HG03103 (cell line): ENCODE results near the gene XXYLT1.
"Not testable (repeated sequence)": the region's sequence is repeated elsewhere in the genome, so short reads cannot be mapped to it uniquely, and the experiment has no call there.

Experiments
- ATAC-seq: cut with Tn5 transposase; IDR thresholded peaks from one replicate; pipeline ENCODE4 v1.9.1; 2021; ENCODE audit warnings: low read depth; ENCODE audit not compliant: unreplicated experiment

Gene XXYLT1

DNA sequence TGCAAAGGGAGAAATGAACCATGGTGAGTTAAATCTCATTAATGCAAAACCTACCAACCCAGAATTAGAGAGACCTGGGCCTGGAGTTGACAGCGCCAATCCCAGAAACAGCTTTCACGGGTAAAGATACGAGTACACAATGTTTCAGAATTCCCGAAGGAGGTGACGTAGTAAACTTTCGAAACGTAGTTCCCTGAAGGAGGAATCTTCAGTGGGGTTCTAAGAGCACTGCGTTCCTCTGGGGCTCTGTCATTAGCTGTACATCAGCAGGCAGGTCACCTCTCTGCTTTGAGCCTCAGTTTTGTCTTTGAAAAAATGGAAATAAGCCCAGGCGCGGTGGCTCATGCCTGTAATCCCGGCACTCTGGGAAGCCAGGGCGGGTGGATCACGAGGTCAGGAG is 152.3 kb downstream of the XXYLT1 start:
- ATAC-seq, result no peak

DNA sequence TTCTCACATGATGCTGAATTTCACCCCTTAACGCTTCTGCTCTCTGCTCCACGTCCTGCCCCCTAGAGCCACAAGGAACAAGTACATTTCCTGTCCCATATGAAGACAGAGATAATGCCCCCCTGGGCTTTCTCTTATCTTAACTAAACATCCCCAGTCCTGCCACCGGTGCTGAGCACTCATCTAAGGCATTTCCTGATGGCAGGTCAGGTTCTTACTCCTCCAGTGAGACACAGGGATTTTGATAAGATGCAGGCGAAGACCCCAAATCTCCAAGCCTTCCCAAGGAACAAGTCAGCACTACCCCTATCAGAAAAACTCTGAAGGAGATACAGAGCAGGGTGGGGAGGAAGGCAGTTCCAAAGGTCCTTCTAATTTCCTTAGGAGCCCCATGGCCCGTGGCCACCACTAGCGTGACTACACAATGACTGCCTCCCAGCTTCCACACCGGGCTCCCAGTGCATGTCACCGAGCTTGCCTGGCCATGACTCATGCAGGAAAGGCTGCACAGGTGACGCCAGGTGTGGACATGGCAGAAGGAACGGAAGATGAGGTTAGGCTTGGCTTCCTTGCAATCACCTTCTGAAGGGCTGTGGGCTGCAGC is 152.9 kb downstream of the XXYLT1 start:
- ATAC-seq, result no peak

DNA sequence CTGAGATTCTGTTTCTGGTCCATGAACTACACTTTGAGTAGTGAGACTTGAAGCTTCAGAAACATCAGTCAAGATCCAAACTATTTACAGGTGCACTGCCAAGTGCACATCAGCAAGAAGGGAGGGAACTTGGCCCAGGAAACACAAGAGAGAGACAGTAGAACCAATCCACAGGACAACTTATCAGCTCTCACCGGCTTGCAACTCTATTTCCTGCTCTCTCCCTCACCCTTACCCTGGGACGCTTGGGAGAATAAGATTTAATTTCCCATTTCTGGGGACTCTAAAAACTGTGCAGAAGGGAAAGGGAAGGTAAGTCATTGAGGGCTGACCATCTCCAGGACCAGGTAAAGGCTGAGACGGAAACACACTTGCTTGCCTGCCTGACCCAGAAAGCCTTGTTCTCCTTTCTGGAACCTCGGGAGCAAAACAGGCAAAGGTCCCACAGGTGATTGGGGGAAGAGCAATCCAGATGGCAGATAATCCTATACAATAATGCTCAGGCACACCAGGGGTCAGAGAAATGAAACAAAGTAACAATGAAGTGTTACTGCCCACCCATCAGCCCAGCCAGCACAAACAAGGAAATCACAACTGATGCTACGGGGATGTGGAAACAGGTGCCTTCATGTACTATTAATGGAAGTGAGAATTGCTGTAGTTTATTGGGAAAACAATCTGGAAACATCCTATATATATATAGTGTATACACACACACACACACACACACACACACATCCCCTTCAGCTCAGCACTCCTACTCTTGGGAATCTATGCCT is 154.4 kb downstream of the XXYLT1 start:
- no peak for ATAC-seq

GRCh38 chr3:195115600-195116406 is 155.2 kb downstream of the XXYLT1 start:
- ATAC-seq, result no peak

DNA sequence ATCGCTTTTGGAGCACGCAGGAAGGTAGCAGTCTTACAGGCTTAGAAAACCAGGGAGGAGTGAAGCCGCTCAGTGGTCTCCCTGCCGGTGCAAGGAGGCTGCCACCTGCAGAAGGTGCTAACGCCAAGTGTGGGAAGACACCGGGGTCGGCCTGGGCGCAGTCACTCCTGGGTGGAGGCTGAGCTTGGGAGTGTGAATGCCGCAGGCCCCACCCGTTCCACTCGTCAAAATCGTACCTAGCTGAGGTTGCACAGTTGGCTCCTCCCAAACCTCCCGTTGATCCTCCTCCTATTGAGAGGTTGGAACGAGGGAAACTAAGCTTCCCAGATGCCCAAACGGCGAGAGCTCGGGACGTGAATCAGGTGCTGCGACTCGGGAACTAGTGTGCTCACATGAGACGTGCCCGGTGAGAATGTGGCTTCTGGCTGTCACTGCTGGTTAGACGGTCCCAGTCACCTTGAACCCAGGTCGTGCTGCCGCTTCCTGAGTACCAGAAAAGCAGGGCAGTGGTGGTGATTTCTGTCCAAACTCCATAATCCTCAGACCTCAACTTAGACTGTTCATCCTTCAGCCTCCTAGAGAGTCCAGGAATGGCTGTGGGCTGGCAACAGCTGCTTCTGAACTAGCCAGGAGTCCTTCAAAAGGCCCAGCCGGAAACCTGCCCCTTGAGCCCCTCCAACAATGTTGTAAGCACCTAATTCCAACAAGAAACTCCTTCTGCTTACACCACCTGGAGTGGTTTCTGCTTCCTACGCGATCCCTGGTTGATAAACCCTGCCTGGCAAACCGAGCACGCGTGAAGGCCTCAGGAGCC is 156.0 kb downstream of the XXYLT1 start:
- ATAC-seq, result no peak

GRCh38 chr3:195113536-195114425 is 157.2 kb downstream of the XXYLT1 start:
- ATAC-seq, result no peak

DNA sequence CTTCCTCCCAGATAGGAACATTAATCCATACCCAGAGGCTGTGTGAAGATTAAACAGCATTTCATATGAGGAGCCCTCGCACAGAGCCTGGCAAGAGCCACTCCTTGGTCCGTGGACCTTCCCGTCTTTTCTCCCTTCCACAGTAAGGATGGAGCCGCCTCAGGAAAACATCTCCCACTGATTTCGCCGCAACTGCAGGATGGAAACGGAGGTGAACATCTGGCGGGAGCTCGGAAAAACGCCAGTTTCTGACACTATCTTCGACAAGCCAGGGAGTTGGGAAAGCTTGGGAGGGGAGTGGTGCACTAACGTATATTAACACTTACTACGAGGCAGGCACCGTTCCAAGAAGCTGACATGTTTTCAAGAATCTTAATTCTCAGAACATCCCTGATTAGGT is 157.9 kb downstream of the XXYLT1 start:
- no peak for ATAC-seq

DNA sequence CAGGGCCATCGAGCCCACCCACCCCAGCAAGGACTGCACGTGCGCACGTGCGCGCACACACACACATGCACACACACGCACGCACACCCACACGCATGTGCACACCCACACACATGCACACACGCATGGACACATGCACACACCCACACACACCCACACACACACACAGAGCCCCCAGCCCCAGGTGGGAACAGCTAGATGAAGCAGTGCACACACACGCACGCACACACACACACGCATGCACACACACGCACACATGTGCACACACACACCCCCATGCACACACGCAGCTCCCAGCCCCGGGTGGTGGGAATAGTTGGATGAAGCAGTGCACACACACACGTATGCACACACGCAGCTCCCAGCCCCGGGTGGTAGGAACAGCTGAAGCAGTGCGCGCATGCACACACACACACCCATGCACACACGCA is 158.6 kb downstream of the XXYLT1 start:
- ATAC-seq, result no peak

- ATAC-seq, result no peak
Measured at GRCh38 chr3:195111766-195112165, 159.2 kb downstream of the XXYLT1 start.

- no peak for ATAC-seq
Measured at GRCh38 chr3:195111319-195111705, 159.6 kb downstream of the XXYLT1 start.

DNA sequence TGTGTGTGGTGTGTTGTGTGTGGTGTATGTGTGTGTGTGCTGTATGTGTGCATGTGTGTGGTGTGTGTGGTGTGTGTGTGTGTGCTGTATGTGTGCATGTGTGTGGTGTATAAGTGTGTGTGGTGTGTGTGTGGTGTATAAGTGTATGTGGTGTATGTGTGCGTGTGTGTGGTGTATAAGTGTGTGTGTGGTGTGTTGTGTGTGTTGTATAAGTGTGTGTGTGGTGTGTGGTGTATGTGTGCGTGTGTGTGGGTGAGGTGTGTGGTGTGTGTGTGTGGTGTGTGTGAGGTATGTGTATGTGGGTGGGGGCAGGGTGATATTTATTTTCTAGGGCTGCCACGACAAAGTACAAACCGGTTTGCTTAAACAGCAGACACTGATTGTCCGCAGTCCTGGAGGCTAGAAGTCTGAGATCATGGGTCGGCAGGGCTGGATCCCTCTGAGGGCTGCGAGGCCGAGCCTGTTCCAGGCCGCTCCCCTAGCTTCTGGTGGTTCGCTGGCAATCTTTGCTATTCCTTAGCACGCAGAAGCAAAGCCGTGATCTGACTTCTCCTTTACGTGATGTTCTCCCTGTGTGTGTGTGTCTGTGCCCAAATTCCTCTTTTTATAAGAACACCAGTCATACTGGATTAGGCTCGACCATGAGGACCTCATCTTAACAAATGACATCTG is 160.2 kb downstream of the XXYLT1 start:
- ATAC-seq, result no peak

DNA sequence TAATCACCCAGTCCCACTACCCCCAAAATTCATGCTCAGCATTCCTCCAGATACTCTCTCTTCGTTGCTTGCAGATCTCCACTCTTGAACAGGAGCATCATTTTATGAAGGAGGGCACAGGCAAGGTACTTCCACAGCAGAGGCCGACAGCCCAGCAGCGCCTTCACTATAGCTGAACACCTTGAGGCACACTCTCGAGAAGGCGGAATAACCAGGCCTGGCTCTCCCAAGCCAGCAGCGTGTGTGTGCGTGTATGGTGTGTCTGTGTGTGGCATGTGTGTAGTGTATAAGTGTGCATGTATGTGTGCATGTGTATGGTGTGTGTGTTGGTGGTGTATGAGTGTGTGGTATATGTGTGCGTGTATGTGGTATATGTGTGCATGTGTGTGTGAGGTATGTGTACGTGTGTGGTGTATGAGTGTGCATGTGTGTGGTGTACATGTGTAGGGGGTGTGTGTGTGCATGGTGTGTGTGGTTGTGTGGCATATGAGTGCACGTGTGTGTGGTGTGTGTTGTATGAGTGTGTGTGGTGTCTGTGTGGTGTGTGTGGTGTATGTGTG is 161.8 kb downstream of the XXYLT1 start:
- no peak for ATAC-seq

GRCh38 chr3:195107593-195107992 is 163.4 kb downstream of the XXYLT1 start:
- no peak for ATAC-seq

DNA sequence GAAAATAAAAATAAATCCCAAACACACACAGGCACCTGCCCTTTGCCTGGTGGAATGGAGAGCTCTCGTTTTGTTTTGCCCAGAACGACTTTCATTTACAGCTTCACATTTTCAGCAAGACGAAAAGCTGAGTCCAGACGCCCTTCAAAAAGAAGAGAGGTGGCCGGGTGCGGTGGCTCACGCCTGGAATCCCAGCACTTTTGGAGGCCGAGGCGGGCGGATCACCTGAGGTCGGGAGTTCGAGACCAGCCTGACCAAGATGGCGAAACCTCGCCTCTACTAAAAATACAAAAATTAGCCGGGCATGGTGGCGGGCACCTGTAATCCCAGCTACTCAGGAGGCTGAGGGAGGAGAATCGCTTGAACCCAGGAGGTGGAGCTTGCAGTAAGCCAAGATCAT is 163.9 kb downstream of the XXYLT1 start:
- not testable (repeated sequence) for ATAC-seq

GRCh38 chr3:195106418-195106906 is 164.5 kb downstream of the XXYLT1 start:
- no peak for ATAC-seq

- ATAC-seq, result no peak
Measured at GRCh38 chr3:195105841-195106417, 165.0 kb downstream of the XXYLT1 start.

- no peak for ATAC-seq
Measured at GRCh38 chr3:195105389-195105788, 165.6 kb downstream of the XXYLT1 start.

DNA sequence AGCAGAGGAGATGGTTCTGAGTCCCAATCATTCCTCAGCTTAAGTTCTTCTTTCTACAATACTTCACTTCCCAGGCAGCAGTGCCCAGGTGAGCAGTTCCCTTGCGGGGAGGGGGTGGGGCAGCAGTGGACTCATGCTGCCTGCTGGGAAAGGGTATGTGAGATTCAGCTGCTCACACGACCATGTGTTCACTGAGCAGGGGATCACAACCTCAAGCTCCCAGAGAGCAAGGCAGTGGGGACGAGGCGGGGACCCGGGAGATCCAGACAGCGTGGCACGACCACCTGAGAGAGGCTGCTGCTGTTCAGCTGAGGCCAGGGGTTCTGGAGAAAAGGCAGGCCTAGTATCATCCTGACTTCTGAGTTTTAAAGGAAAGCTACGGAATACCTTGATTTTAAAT is 166.6 kb downstream of the XXYLT1 start:
- ATAC-seq, result no peak
